G401.6 (cell line): ENCODE data around the gene ALG11.
"Not testable (repeated sequence)": the region's sequence is repeated elsewhere in the genome, so short reads cannot be mapped to it uniquely, and the experiment has no call there.

Experiments
- FAIRE-seq: peaks from 2 replicates; lab custom pipeline; 2012; peaks lifted over from hg19 to GRCh38; lab: Jason Lieb, UNC

Gene ALG11

GRCh38 chr13:52011632-52012511, at the start of gene ALG11:
Gene ALG11 (plus strand): TSS chr13:52012398. CDS start chr13:52012419, 21 bp downstream.
- FAIRE-seq = peak; percentile 98

- no peak for FAIRE-seq
These were observed 46.0 kb upstream of the ALG11 start for GRCh38 chr13:51966186-51966585.

GRCh38 chr13:51967482-51968446, 44.4 kb upstream of the ALG11 start:
- FAIRE-seq = no peak

- no peak for FAIRE-seq
These were observed 41.8 kb upstream of the ALG11 start for GRCh38 chr13:51970349-51970748.

GRCh38 chr13:51971520-51972426, 40.4 kb upstream of the ALG11 start:
- no peak for FAIRE-seq

GRCh38 chr13:51974482-51974881, 37.7 kb upstream of the ALG11 start:
- no peak for FAIRE-seq

- no peak for FAIRE-seq
These were observed 35.8 kb upstream of the ALG11 start for GRCh38 chr13:51976423-51976822.

GRCh38 chr13:51976890-51977289, 35.3 kb upstream of the ALG11 start:
- no peak for FAIRE-seq

GRCh38 chr13:51977625-51978024, 34.6 kb upstream of the ALG11 start:
- FAIRE-seq = no peak

GRCh38 chr13:51978796-51979556, 33.2 kb upstream of the ALG11 start:
- no peak for FAIRE-seq

GRCh38 chr13:51980908-51981307, 31.3 kb upstream of the ALG11 start:
- FAIRE-seq = no peak

GRCh38 chr13:51981355-51981754, 30.8 kb upstream of the ALG11 start:
- FAIRE-seq = no peak

- not testable (repeated sequence) for FAIRE-seq
These were observed 28.9 kb upstream of the ALG11 start for GRCh38 chr13:51983292-51983691.

GRCh38 chr13:51984904-51985303, 27.3 kb upstream of the ALG11 start:
- FAIRE-seq = not testable (repeated sequence)

GRCh38 chr13:51988988-51989618, 23.1 kb upstream of the ALG11 start:
- FAIRE-seq = no peak

- no peak for FAIRE-seq
These were observed 18.5 kb upstream of the ALG11 start for GRCh38 chr13:51993713-51994112.

GRCh38 chr13:51995677-51996551, 16.3 kb upstream of the ALG11 start:
- no peak for FAIRE-seq

- FAIRE-seq = no peak
These were observed 15.6 kb upstream of the ALG11 start for GRCh38 chr13:51996641-51997040.

GRCh38 chr13:51997186-51997585, 15.0 kb upstream of the ALG11 start:
- no peak for FAIRE-seq
